ENCODE results near the gene NUAK1. TPM values are rescaled to one million over a fixed set of nuclear protein-coding genes. Genes with fewer than 3 reads are reported as not detected.

Gene NUAK1
- total RNA-seq: 10 to 100 TPM in 3 of 4 donors, 1 to 10 TPM in 1; 9.4 to 56.8 (median 26.8) TPM

GRCh38 chr12:106138633-106139421 is at the start of gene NUAK1:
Gene NUAK1 (minus strand): TSS chr12:106138954. CDS start chr12:106138653, 301 bp downstream.
- TF ChIP-seq POLR2A (IDR thresholded peaks at IDR 0.05): no peak
- TF ChIP-seq CTCF (IDR thresholded peaks at IDR 0.05): peak in 2 of 4 experiments; percentile 9
- intact Hi-C loops (cut with DNase I; ENCODE audit: low total_unique reads): loop anchor here (5.0 to 10.0 kb wide), 3 partner anchors 64 to 714 kb away; no protein-coding TSS in a partner anchor
- peaks cover 0 to 4% of the 10 kb centered on the region in 2 donors for H3K4me1 ChIP-seq
- no peaks in the 10 kb centered on the region for H3K36me3 ChIP-seq
- H3K4me3 ChIP-seq: peak within 1 kb of the TSS; percentile 86 to 91
- H3K9me3 ChIP-seq: no peaks in the 10 kb centered on the region
- peak within 1 kb of the TSS; percentile 95 to 96 for H3K27ac ChIP-seq
- DNase-seq: peak; percentile 66 to 70
- no peaks in the 10 kb centered on the region for H3K27me3 ChIP-seq

- H3K36me3 ChIP-seq: no peaks in the 10 kb centered on the region
- H3K9me3 ChIP-seq: no peaks in the 10 kb centered on the region
- intact Hi-C loops (cut with DNase I; ENCODE audit: low total_unique reads): no loop called here
- no peak overlapping the region for H3K4me3 ChIP-seq
- no peaks in the 10 kb centered on the region for H3K27me3 ChIP-seq
- peak in 1 of 2 donors; percentile 25 for DNase-seq
- TF ChIP-seq CTCF (IDR thresholded peaks at IDR 0.05): no peak
- no peak overlapping the region for H3K27ac ChIP-seq
- no peaks in the 10 kb centered on the region for H3K4me1 ChIP-seq
Observed at GRCh38 chr12:106188256-106188655, 49.5 kb upstream of the NUAK1 start.

GRCh38 chr12:106187842-106188241 is 49.1 kb upstream of the NUAK1 start:
- Histone ChIP-seq H3K27ac (no peak overlapping the region), H3K4me3 (no peak overlapping the region), H3K36me3 (no peaks in the 10 kb centered on the region), H3K4me1 (no peaks in the 10 kb centered on the region), H3K9me3 (no peaks in the 10 kb centered on the region), H3K27me3 (no peaks in the 10 kb centered on the region)
- no peak for TF ChIP-seq POLR2A (IDR thresholded peaks at IDR 0.05)
- TF ChIP-seq CTCF (IDR thresholded peaks at IDR 0.05): no peak
- DNase-seq: no peak
- intact Hi-C loops (cut with DNase I; ENCODE audit: low total_unique reads): no loop called here

- no peak for TF ChIP-seq CTCF (IDR thresholded peaks at IDR 0.05)
- TF ChIP-seq POLR2A (IDR thresholded peaks at IDR 0.05): no peak
- intact Hi-C loops (cut with DNase I; ENCODE audit: low total_unique reads): no loop called here
- Histone ChIP-seq H3K4me1 (no peaks in the 10 kb centered on the region), H3K36me3 (no peaks in the 10 kb centered on the region), H3K4me3 (no peak overlapping the region), H3K27ac (peak overlapping the region in 1 of 2 donors; percentile 26), H3K27me3 (no peaks in the 10 kb centered on the region), H3K9me3 (no peaks in the 10 kb centered on the region)
- DNase-seq: no peak
Observed at GRCh38 chr12:106187155-106187789, 48.5 kb upstream of the NUAK1 start.

GRCh38 chr12:106183735-106184134 is 45.0 kb upstream of the NUAK1 start:
- no peaks in the 10 kb centered on the region for H3K36me3 ChIP-seq
- no peaks in the 10 kb centered on the region for H3K9me3 ChIP-seq
- H3K27ac ChIP-seq: peak overlapping the region; percentile 14 to 78
- no peaks in the 10 kb centered on the region for H3K27me3 ChIP-seq
- no peak overlapping the region for H3K4me3 ChIP-seq
- intact Hi-C loops (cut with DNase I; ENCODE audit: low total_unique reads): no loop called here
- H3K4me1 ChIP-seq: peaks cover 0 to 18% of the 10 kb centered on the region in 2 donors
- no peak for TF ChIP-seq CTCF (IDR thresholded peaks at IDR 0.05)
- TF ChIP-seq POLR2A (IDR thresholded peaks at IDR 0.05): no peak
- DNase-seq: no peak
